ENCODE data around the gene IQCE. TPM values are rescaled to one million over a fixed set of nuclear protein-coding genes. Genes with fewer than 3 reads are reported as not detected.

The IQCE gene
- total and polyA plus RNA-seq, 10 of the 15 experiments (the other 5 are each of a cell fraction or from before 2014, with no cell fraction given) = 0.37 to 8.1 (median 3.7) TPM

- H2AFZ ChIP-seq (ENCODE audit: control insufficient read depth, low read depth, low read length) = no peak overlapping the region
- ChIA-PET RAD21 (ENCODE audit: unreplicated experiment) (interaction anchor here (1.6 kb wide), 1 partner anchor 27 kb away, joined by 3 read pairs; no protein-coding TSS in a partner anchor), SMC1A (ENCODE audit: uncharacterized antibody, unreplicated experiment) (interaction anchor here (1.3 to 4.0 kb wide), 5 partner anchors 11 to 77 kb away, joined by 3 to 17 read pairs (median 5); partner anchors contain the start of gene TTYH3), POLR2A (interaction anchor here (1.6 kb wide), 1 partner anchor 10 kb away, joined by 5 read pairs; no protein-coding TSS in a partner anchor), CTCF (interaction anchor here (1.2 to 4.1 kb wide), 4 partner anchors 14 to 65 kb away, joined by 3 to 26 read pairs (median 4); no protein-coding TSS in a partner anchor)
- H3K36me3 ChIP-seq (ENCODE audit: control insufficient read depth in 2 of 2, insufficient read depth in 2 of 2, low read length in 1 of 2) = peaks cover 0 to 11% of the 10 kb centered on the region in 2 experiments; a peak in 3 of 4 replicates
- no peak overlapping the region; the same call in 1 of the 2 replicates for H3K27ac ChIP-seq (ENCODE audit: control insufficient read depth, insufficient read depth)
- peaks cover 7% of the 10 kb centered on the region for H3K79me2 ChIP-seq (ENCODE audit: control insufficient read depth, insufficient read depth, low read length)
- no peak overlapping the region for H3K9ac ChIP-seq (ENCODE audit: control insufficient read depth, insufficient read depth, low read length)
- no peak for TF ChIP-seq HDAC2 (IDR thresholded peaks at IDR 0.05)
- TF ChIP-seq ZZZ3 (IDR thresholded peaks at IDR 0.05; ENCODE audit: control insufficient read depth, insufficient read length, low read depth) = no peak
- no peak for TF ChIP-seq ZNF24 (IDR thresholded peaks at IDR 0.05)
- no peak for TF ChIP-seq POU2F2 (IDR thresholded peaks at IDR 0.05; ENCODE audit: borderline replicate concordance, low read depth, low read length)
- TF ChIP-seq IRF4 (IDR thresholded peaks at IDR 0.05; ENCODE audit: low read depth, low read length) = no peak
- TF ChIP-seq CTCF (IDR thresholded peaks at IDR 0.05 in 2 of 3, conservative IDR thresholded peaks at IDR 0.05 in 1 of 3; ENCODE audit: control insufficient read depth in 2 of 3, extremely low read depth in 1 of 3, insufficient read depth in 1 of 3, low read depth in 3 of 3, low read length in 3 of 3) = no peak
- no peak for TF ChIP-seq BCLAF1 (IDR thresholded peaks at IDR 0.05)
- TF ChIP-seq FOS (IDR thresholded peaks at IDR 0.05; ENCODE audit: borderline replicate concordance, extremely low read depth, insufficient read length) = no peak
- H3K4me2 ChIP-seq (ENCODE audit: control insufficient read depth, insufficient read depth) = no peak overlapping the region
- peaks cover 30% of the 10 kb centered on the region for H3K4me1 ChIP-seq (ENCODE audit: control insufficient read depth, insufficient read depth, low read length)
- H3K4me3 ChIP-seq = no peak overlapping the region
- no peaks in the 10 kb centered on the region for H3K9me3 ChIP-seq (replicated peaks; ENCODE audit: control insufficient read depth, insufficient read depth, low read length)
- 63% methylated on average over 6 of the region's 6 CpGs for WGBS (ENCODE audit: insufficient coverage, insufficient replicate concordance, low lambda C conversion rate, missing lambda C conversion rate)
- H4K20me1 ChIP-seq (ENCODE audit: control insufficient read depth, insufficient read depth) = no peaks in the 10 kb centered on the region
- FAIRE-seq (no peak), DNase-seq (ENCODE audit: low read depth, low spot score) (no peak), ATAC-seq (no peak)
- intact Hi-C loops (cut with micrococcal nuclease; ENCODE audit: unreplicated experiment) (no loop called here), in situ Hi-C loops (cut with MboI) (no loop called here)
- no TSS peak for BruUV-seq (replicated peaks)
- H3K27me3 ChIP-seq (replicated peaks in 1 of 2; ENCODE audit: control insufficient read depth in 2 of 2, insufficient read depth in 2 of 2, low read length in 1 of 2) = no peaks in the 10 kb centered on the region
Observed at GRCh38 chr7:2644220-2644561, 85.4 kb downstream of the IQCE start.
